GM18511 (cell line): ENCODE data around the gene IKZF1.
A peak's percentile ranks its signal among the peaks of the same experiment; 100 is the strongest.

Experiments
- ATAC-seq: cut with Tn5 transposase; IDR thresholded peaks from one replicate; pipeline ENCODE4 v1.9.1; 2021; ENCODE audit warnings: mild to moderate bottlenecking, moderate library complexity; ENCODE audit not compliant: unreplicated experiment

The IKZF1 gene

GRCh38 chr7:50404392-50404791 is 99.9 kb downstream of the IKZF1 start:
- no peak for ATAC-seq

- peak; percentile 32 for ATAC-seq
These were observed 100.7 kb downstream of the IKZF1 start for GRCh38 chr7:50405221-50405620.

- no peak for ATAC-seq
These were observed 102.4 kb downstream of the IKZF1 start for GRCh38 chr7:50406935-50407334.

- ATAC-seq: peak; percentile 63
These were observed 105.6 kb downstream of the IKZF1 start for GRCh38 chr7:50409856-50410745.

- peak; percentile 27 for ATAC-seq
These were observed 106.8 kb downstream of the IKZF1 start for GRCh38 chr7:50411332-50411731.

GRCh38 chr7:50412973-50413372 is 108.5 kb downstream of the IKZF1 start:
- no peak for ATAC-seq

- ATAC-seq: no peak
These were observed 109.0 kb downstream of the IKZF1 start for GRCh38 chr7:50413561-50413960.

GRCh38 chr7:50415844-50416364 is 111.4 kb downstream of the IKZF1 start:
- ATAC-seq: peak; percentile 2

GRCh38 chr7:50416527-50417182 is 112.1 kb downstream of the IKZF1 start:
- peak; percentile 82 for ATAC-seq

- ATAC-seq: peak; percentile 75
These were observed 113.6 kb downstream of the IKZF1 start for GRCh38 chr7:50418086-50418515.

GRCh38 chr7:50418526-50419290 is 114.2 kb downstream of the IKZF1 start:
- no peak for ATAC-seq

GRCh38 chr7:50421043-50421442 is 116.5 kb downstream of the IKZF1 start:
- ATAC-seq: no peak

GRCh38 chr7:50422858-50423257 is 118.3 kb downstream of the IKZF1 start:
- no peak for ATAC-seq

GRCh38 chr7:50423860-50424259 is 119.3 kb downstream of the IKZF1 start:
- ATAC-seq: no peak

- ATAC-seq: no peak
These were observed 120.8 kb downstream of the IKZF1 start for GRCh38 chr7:50425318-50425717.

- ATAC-seq: no peak
These were observed 121.9 kb downstream of the IKZF1 start for GRCh38 chr7:50426280-50427045.

- no peak for ATAC-seq
These were observed 123.0 kb downstream of the IKZF1 start for GRCh38 chr7:50427518-50427917.

GRCh38 chr7:50428911-50429310 is 124.4 kb downstream of the IKZF1 start:
- no peak for ATAC-seq

- ATAC-seq: no peak
These were observed 126.8 kb downstream of the IKZF1 start for GRCh38 chr7:50431316-50431715.

- ATAC-seq: no peak
These were observed 127.3 kb downstream of the IKZF1 start for GRCh38 chr7:50431722-50432305.
